H9 (cell line): ENCODE data around the gene SCARF1. TPM values are rescaled to one million over a fixed set of nuclear protein-coding genes. Genes with fewer than 3 reads are reported as not detected.

Experiments used
- DNase-seq: peaks from one replicate; pipeline ENCODE4 v3.0.0-alpha.2; 2017
- H2AFZ ChIP-seq: one replicate; pipeline ENCODE4 v1.6.1; 2013; ENCODE audit warnings: mild to moderate bottlenecking, low read length, control low read depth, moderate library complexity
- H2AK5ac ChIP-seq: 2 replicates; pipeline ENCODE4 v1.6.1; 2013; ENCODE audit warnings: low read length, control low read depth, mixed read lengths; ENCODE audit not compliant: insufficient read length
- H2BK120ac ChIP-seq: one replicate; pipeline ENCODE4 v1.6.1; 2013; ENCODE audit warnings: low read depth, mild to moderate bottlenecking, low read length, control low read depth, inconsistent platforms; ENCODE audit not compliant: poor library complexity, severe bottlenecking
- H2BK12ac ChIP-seq: 2 replicates; pipeline ENCODE4 v1.6.1; 2013; ENCODE audit warnings: low read length, control low read depth, mixed read lengths, low read depth; ENCODE audit not compliant: insufficient read length
- H2BK15ac ChIP-seq: 2 replicates; pipeline ENCODE4 v1.6.1; 2013; ENCODE audit warnings: low read depth, low read length, control low read depth
- H2BK20ac ChIP-seq: one replicate; pipeline ENCODE4 v1.6.1; 2013; ENCODE audit warnings: low read depth, mild to moderate bottlenecking, low read length, control low read depth, inconsistent platforms; ENCODE audit not compliant: poor library complexity, severe bottlenecking
- H2BK5ac ChIP-seq: 2 replicates; pipeline ENCODE4 v1.6.1; 2013; ENCODE audit warnings: low read length, control low read depth, mixed read lengths; ENCODE audit not compliant: insufficient read length
- H3K14ac ChIP-seq: 2 replicates; pipeline ENCODE4 v1.6.1; 2013; ENCODE audit warnings: low read length, control low read depth; ENCODE audit not compliant: insufficient read depth
- H3K18ac ChIP-seq: 2 replicates; pipeline ENCODE4 v1.6.1; 2013; ENCODE audit warnings: low read depth, mild to moderate bottlenecking, mixed read lengths, low read length, control low read depth; ENCODE audit not compliant: insufficient read length
- H3K23ac ChIP-seq: 2 replicates; pipeline ENCODE4 v1.6.1; 2013; ENCODE audit warnings: low read length, control low read depth, mixed read lengths, low read depth; ENCODE audit not compliant: insufficient read length
- H3K23me2 ChIP-seq: 2 replicates; pipeline ENCODE4 v1.6.1; 2013; ENCODE audit warnings: low read depth, mild to moderate bottlenecking, mixed read lengths, low read length, control low read depth; ENCODE audit not compliant: insufficient read length, poor library complexity, severe bottlenecking
- H3K27ac ChIP-seq: 2 replicates; pipeline ENCODE4 v1.5.1; 2013; ENCODE audit warnings: low read length, control low read depth, mixed read lengths, low read depth; ENCODE audit not compliant: insufficient read length
- H3K27me3 ChIP-seq: 2 replicates; pipeline ENCODE4 v1.6.1; 2013; ENCODE audit warnings: low read length, control low read depth, inconsistent platforms; ENCODE audit not compliant: insufficient read depth
- H3K4ac ChIP-seq: 2 replicates; pipeline ENCODE4 v1.6.1; 2013; ENCODE audit warnings: low read depth, mild to moderate bottlenecking, control low read depth, inconsistent platforms, low read length, moderate library complexity
- H3K4me1 ChIP-seq: 2 replicates; pipeline ENCODE4 v1.6.1; 2013; ENCODE audit warnings: low read length, control low read depth, inconsistent platforms; ENCODE audit not compliant: insufficient read depth
- H3K4me2 ChIP-seq: 2 replicates; pipeline ENCODE4 v1.6.1; 2013; ENCODE audit warnings: low read length, control low read depth, mixed read lengths; ENCODE audit not compliant: insufficient read length, insufficient read depth
- H3K56ac ChIP-seq: 2 replicates; pipeline ENCODE4 v1.6.1; 2013; ENCODE audit warnings: low read depth, mild to moderate bottlenecking, mixed read lengths, low read length, control low read depth; ENCODE audit not compliant: insufficient read length
- H3K79me1 ChIP-seq: 2 replicates; pipeline ENCODE4 v1.6.1; 2013; ENCODE audit warnings: low read depth, mild to moderate bottlenecking, moderate library complexity, low read length, control low read depth, inconsistent platforms; ENCODE audit not compliant: insufficient read depth, poor library complexity, severe bottlenecking
- H3K79me2 ChIP-seq: 2 replicates; pipeline ENCODE4 v1.6.1; 2013; ENCODE audit warnings: low read length, control low read depth, inconsistent platforms; ENCODE audit not compliant: insufficient read depth
- H3K9ac ChIP-seq: 2 replicates; pipeline ENCODE4 v1.6.1; 2013; ENCODE audit warnings: low read length, control low read depth, mixed read lengths; ENCODE audit not compliant: insufficient read length; ENCODE audit errors: extremely low read depth
- H3K9me3 ChIP-seq: one replicate; pipeline ENCODE4 v1.6.1; 2013; ENCODE audit warnings: low read depth, low read length, inconsistent platforms; ENCODE audit not compliant: control insufficient read depth
- H3T11ph ChIP-seq: one replicate; pipeline ENCODE4 v1.6.1; 2013; ENCODE audit warnings: mild to moderate bottlenecking, low read length, control low read depth, inconsistent platforms
- H4K20me1 ChIP-seq: one replicate; pipeline ENCODE4 v1.6.1; 2013; ENCODE audit not compliant: control insufficient read depth, insufficient read length, insufficient read depth
- H4K5ac ChIP-seq: 2 replicates; pipeline ENCODE4 v1.6.1; 2013; ENCODE audit warnings: low read depth, mild to moderate bottlenecking, mixed read lengths, low read length, control low read depth; ENCODE audit not compliant: insufficient read length
- H4K8ac ChIP-seq: replicated peaks from 2 replicates; pipeline ENCODE4 v1.6.1; 2013; ENCODE audit warnings: low read length, control low read depth, mixed read lengths, low read depth; ENCODE audit not compliant: insufficient read length
- H4K91ac ChIP-seq: 2 replicates; pipeline ENCODE4 v1.6.1; 2013; ENCODE audit warnings: low read depth, mild to moderate bottlenecking, moderate library complexity, mixed read lengths, low read length, control low read depth; ENCODE audit not compliant: insufficient read length
- H3K27ac Mint-ChIP-seq, 3 experiments: 2 replicates in 2 of 3; 3 replicates in 1 of 3; pipeline ENCODE4 v1.8.0; 2020 to 2021; ENCODE audit warnings: mixed read lengths in 3 of 3, mild to moderate bottlenecking in 1 of 3, moderate library complexity in 1 of 3
- H3K27me3 Mint-ChIP-seq: 2 replicates; pipeline ENCODE4 v1.8.0; 2021; ENCODE audit warnings: low read depth, mild to moderate bottlenecking, moderate library complexity, mixed read lengths
- H3K36me3 Mint-ChIP-seq, 3 experiments: 2 replicates in 2 of 3; 3 replicates in 1 of 3; pipeline ENCODE4 v1.8.0; 2020 to 2021; ENCODE audit warnings: low read depth in 3 of 3, mixed read lengths in 3 of 3; ENCODE audit not compliant: insufficient read depth in 1 of 3
- H3K4me1 Mint-ChIP-seq, 2 experiments: 2 replicates each; pipeline ENCODE4 v1.8.0; 2020; ENCODE audit warnings: mixed read lengths in 2 of 2
- H3K4me3 Mint-ChIP-seq, 2 experiments: 2 replicates in 1 of 2; 3 replicates in 1 of 2; pipeline ENCODE4 v1.8.0; 2020 to 2021; ENCODE audit warnings: mild to moderate bottlenecking in 2 of 2, mixed read lengths in 2 of 2, moderate library complexity in 1 of 2
- H3K9me3 Mint-ChIP-seq, 2 experiments: 2 replicates in 1 of 2; 3 replicates in 1 of 2; pipeline ENCODE4 v1.8.0; 2020; ENCODE audit warnings: mild to moderate bottlenecking in 2 of 2, mixed read lengths in 2 of 2, moderate library complexity in 1 of 2
- CTCF ChIP-seq: fragments of 200-600 bp; sonication (generic); conservative IDR thresholded peaks from 3 replicates; pipeline ENCODE4 v1.8.0; 2021; ENCODE audit warnings: antibody characterized with exemption, mild to moderate bottlenecking
- WGBS: extraction: QIAGEN DNeasy Blood & Tissue Kit; methylation state at CpG from one replicate; pipeline ENCODE4 v1.1.7; 2013; ENCODE audit warnings: missing lambda C conversion rate, low lambda C conversion rate, mixed read lengths; ENCODE audit not compliant: insufficient read length; ENCODE audit errors: extremely low coverage; 5-methylcytosine and 5-hydroxymethylcytosine counted together
- total RNA-seq: library from RNA; stranded (reverse); gene quantifications from 2 replicates; pipeline ENCODE4 v1.2.1, GENCODE V29; 2021

SCARF1 gene
- total RNA-seq, 1 experiment from 2014 or later: 2.4 TPM

- H2AK5ac ChIP-seq: no peak overlapping the region
- no peak for TF ChIP-seq CTCF
- no peak overlapping the region for H4K91ac ChIP-seq
- H4K20me1 ChIP-seq: no peaks in the 10 kb centered on the region
- no peak overlapping the region for H2BK15ac ChIP-seq
- H3K27me3 Mint-ChIP-seq: peaks cover 9% of the 10 kb centered on the region
- no peaks in the 10 kb centered on the region for H3K79me1 ChIP-seq
- H2BK20ac ChIP-seq: no peak overlapping the region
- H3K23me2 ChIP-seq: peaks cover 8% of the 10 kb centered on the region
- no peak overlapping the region for H3T11ph ChIP-seq
- no CpG with 5 or more reads among the region's 11 CpGs for WGBS
- no peak overlapping the region for H3K4ac ChIP-seq
- H2AFZ ChIP-seq: no peak overlapping the region
- H3K56ac ChIP-seq: no peak overlapping the region
- H3K23ac ChIP-seq: no peak overlapping the region
- H2BK5ac ChIP-seq: no peak overlapping the region
- no peak overlapping the region for H3K27ac ChIP-seq
- peaks cover 29 to 36% of the 10 kb centered on the region in 2 experiments for H3K4me1 Mint-ChIP-seq
- no peaks in the 10 kb centered on the region; the same call in 1 of the 2 replicates for H3K27me3 ChIP-seq
- no peak overlapping the region for H2BK12ac ChIP-seq
- DNase-seq: no peak
- H3K4me1 ChIP-seq: peaks cover 5% of the 10 kb centered on the region; the same call in 1 of the 2 replicates
- H3K9ac ChIP-seq: no peak overlapping the region
- H3K18ac ChIP-seq: no peak overlapping the region
- no peak overlapping the region for H3K27ac Mint-ChIP-seq
- H4K8ac ChIP-seq: no peak overlapping the region
- H3K9me3 Mint-ChIP-seq: peaks cover 0 to under 1% of the 10 kb centered on the region in 2 experiments; a peak in 1 of 5 replicates
- H3K79me2 ChIP-seq: no peaks in the 10 kb centered on the region
- no peak overlapping the region; the same call in 1 of the 2 replicates for H3K14ac ChIP-seq
- no peak overlapping the region for H3K4me2 ChIP-seq
- peak overlapping the region; percentile 57 to 80; a peak in 2 of 5 replicates for H3K4me3 Mint-ChIP-seq
- H3K36me3 Mint-ChIP-seq: peaks cover 22 to 23% (median 23%) of the 10 kb centered on the region in 3 experiments; a peak in 6 of 7 replicates
- H3K9me3 ChIP-seq: no peaks in the 10 kb centered on the region
- no peak overlapping the region for H2BK120ac ChIP-seq
- H4K5ac ChIP-seq: no peak overlapping the region
Measured at GRCh38 chr17:1647802-1648171, 2.3 kb upstream of the SCARF1 start.
